Esophagus muscularis mucosa (tissue), 4 donors: ENCODE data around the gene YDJC.

Experiments used
- CTCF ChIP-seq, 3 experiments: fragments of 200-600 bp in 2 of 3; fragments of 450-650 bp in 1 of 3; sonication (generic) in 2 of 3; IDR thresholded peaks; one replicate each; pipeline ENCODE4 v1.5.1; 2017 to 2019; ENCODE audit warnings: antibody characterized with exemption in 3 of 3, mild to moderate bottlenecking in 2 of 3, moderate library complexity in 1 of 3
- EP300 ChIP-seq: sonication (generic); formaldehyde crosslinking; IDR thresholded peaks from one replicate; pipeline ENCODE4 v1.6.1; 2017; ENCODE audit warnings: antibody characterized with exemption
- POLR2AphosphoS5 ChIP-seq, 2 donors: sonication (generic); formaldehyde crosslinking; IDR thresholded peaks; one replicate each; pipeline ENCODE4 v1.6.1; 2017; ENCODE audit warnings: antibody characterized with exemption in 2 of 2

GRCh38 chr22:21635771-21636510 lies 6.1 kb upstream of the YDJC start:
- TF ChIP-seq EP300 (no peak), CTCF (IDR thresholded peaks at IDR 0.05) (no peak), POLR2AphosphoS5 (IDR thresholded peaks at IDR 0.05) (no peak)
